ENCODE data around the gene PSMG4.

PSMG4 gene

DNA sequence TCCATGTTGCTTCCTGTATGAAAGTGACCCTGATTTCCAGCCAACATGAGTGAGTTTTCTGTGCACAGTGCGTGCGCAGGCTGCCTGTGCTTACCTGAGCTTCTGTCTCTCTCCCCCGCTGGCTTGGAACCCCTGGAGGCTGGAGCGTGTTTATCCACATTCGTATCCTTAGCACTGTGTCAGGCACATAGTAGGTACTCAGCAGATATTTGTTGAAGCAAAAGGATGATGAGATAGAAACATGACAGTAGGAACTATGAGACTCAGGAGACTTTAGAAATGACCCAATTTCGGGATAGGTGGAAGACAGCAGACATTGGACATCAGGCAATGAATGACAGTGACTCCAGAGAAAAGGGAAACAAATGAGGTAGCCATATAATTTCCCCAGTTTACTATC, 46.5 kb upstream of the PSMG4 start:
- Histone ChIP-seq H3K27ac (no peak overlapping the region), H3K36me3 (ENCODE audit: control insufficient read depth, insufficient read depth, low read length) (no peaks in the 10 kb centered on the region), H3K9ac (no peak overlapping the region), H3K4me2 (ENCODE audit: low read length) (no peak overlapping the region), H3K9me3 (ENCODE audit: control insufficient read depth, low read length) (no peaks in the 10 kb centered on the region), H2AFZ (no peak overlapping the region), H3K4me3 (ENCODE audit: low read depth, low read length) (no peak overlapping the region), H3K27me3 (ENCODE audit: control insufficient read depth, insufficient read depth, low read length) (no peaks in the 10 kb centered on the region), H3K79me2 (no peaks in the 10 kb centered on the region), H3K4me1 (no peaks in the 10 kb centered on the region)
- TF ChIP-seq, protein P1, sequence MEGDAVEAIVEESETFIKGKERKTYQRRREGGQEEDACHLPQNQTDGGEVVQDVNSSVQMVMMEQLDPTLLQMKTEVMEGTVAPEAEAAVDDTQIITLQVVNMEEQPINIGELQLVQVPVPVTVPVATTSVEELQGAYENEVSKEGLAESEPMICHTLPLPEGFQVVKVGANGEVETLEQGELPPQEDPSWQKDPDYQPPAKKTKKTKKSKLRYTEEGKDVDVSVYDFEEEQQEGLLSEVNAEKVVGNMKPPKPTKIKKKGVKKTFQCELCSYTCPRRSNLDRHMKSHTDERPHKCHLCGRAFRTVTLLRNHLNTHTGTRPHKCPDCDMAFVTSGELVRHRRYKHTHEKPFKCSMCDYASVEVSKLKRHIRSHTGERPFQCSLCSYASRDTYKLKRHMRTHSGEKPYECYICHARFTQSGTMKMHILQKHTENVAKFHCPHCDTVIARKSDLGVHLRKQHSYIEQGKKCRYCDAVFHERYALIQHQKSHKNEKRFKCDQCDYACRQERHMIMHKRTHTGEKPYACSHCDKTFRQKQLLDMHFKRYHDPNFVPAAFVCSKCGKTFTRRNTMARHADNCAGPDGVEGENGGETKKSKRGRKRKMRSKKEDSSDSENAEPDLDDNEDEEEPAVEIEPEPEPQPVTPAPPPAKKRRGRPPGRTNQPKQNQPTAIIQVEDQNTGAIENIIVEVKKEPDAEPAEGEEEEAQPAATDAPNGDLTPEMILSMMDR (IDR thresholded peaks at IDR 0.05), result no peak

DNA sequence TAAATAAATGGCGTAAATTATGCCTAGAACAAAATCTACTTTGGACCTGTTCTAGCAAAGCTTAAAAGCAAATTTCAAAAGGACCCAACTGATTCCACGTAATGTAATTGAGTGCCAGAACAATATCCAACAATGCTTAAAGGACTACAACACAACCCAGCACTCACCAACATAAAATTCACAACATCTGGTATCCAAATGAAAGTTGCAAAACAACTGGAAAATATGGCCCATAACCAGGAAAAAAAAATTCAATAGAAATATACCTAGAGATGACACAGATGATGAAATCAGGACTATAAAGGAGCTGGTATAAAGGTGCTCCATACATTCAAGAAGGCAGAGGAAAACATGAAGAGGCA, 45.4 kb upstream of the PSMG4 start:
- H3K4me3 ChIP-seq (ENCODE audit: low read depth, low read length), result no peak overlapping the region
- TF ChIP-seq, protein P1 (IDR thresholded peaks at IDR 0.05), result no peak
- H3K79me2 ChIP-seq, result no peaks in the 10 kb centered on the region
- no peaks in the 10 kb centered on the region for H3K9me3 ChIP-seq (ENCODE audit: control insufficient read depth, low read length)
- no peak overlapping the region for H2AFZ ChIP-seq
- H3K9ac ChIP-seq, result no peak overlapping the region
- no peak overlapping the region for H3K4me2 ChIP-seq (ENCODE audit: low read length)
- no peak overlapping the region for H3K27ac ChIP-seq
- H3K27me3 ChIP-seq (ENCODE audit: control insufficient read depth, insufficient read depth, low read length), result no peaks in the 10 kb centered on the region
- no peaks in the 10 kb centered on the region for H3K4me1 ChIP-seq
- no peaks in the 10 kb centered on the region for H3K36me3 ChIP-seq (ENCODE audit: control insufficient read depth, insufficient read depth, low read length)

DNA sequence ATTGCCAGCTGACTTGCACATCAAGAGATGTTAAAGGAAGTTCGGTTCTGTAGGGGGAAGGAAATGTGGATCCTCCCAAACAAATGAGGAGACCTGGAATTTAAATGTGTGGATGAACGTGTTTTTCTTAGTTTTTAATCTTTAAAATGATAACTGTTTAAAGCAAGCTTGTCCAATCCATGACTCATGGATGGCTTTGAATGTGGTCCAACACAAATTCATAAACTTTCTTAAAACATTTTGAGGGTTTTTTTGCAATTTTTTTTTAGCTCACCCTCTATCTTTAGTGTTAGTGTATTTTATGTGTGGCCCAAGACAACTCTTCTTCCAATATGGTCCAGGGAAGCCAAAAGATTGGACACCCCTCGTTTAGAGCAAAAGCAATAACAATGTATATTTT, 43.8 kb upstream of the PSMG4 start:
- Histone ChIP-seq H3K36me3 (ENCODE audit: control insufficient read depth, insufficient read depth, low read length) (no peaks in the 10 kb centered on the region), H3K27ac (no peak overlapping the region), H3K27me3 (ENCODE audit: control insufficient read depth, insufficient read depth, low read length) (no peaks in the 10 kb centered on the region)

DNA sequence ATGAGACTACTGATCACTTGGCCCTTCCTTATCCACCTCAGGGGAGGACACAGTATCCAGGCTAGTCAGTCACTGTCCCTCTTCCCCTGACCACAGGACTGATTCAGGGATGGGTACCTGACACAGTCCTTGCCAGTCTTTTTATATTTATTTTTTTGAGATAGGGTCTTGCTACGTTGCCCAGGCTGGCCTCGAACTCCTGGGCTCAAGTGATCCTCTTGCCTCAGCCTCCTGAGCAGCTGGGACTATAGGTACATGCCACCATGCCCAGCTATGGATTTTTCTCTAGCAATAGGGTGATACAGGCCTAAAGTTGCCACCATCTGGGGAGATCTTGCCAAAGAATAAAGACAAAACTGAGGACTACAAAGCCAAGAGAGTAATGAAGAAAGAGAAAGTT, 41.5 kb upstream of the PSMG4 start:
- Histone ChIP-seq H3K36me3 (ENCODE audit: control insufficient read depth, insufficient read depth, low read length) (no peaks in the 10 kb centered on the region), H3K27me3 (ENCODE audit: control insufficient read depth, insufficient read depth, low read length) (no peaks in the 10 kb centered on the region), H3K9me3 (ENCODE audit: control insufficient read depth, low read length) (no peaks in the 10 kb centered on the region), H2AFZ (no peak overlapping the region), H3K9ac (no peak overlapping the region), H3K79me2 (no peaks in the 10 kb centered on the region), H3K4me2 (ENCODE audit: low read length) (no peak overlapping the region), H3K4me3 (ENCODE audit: low read depth, low read length) (no peak overlapping the region), H3K27ac (no peak overlapping the region), H3K4me1 (no peaks in the 10 kb centered on the region)
- TF ChIP-seq, protein P1 (IDR thresholded peaks at IDR 0.05), result no peak

More for the DNA sequence above, 43.8 kb upstream of the PSMG4 start:
- H3K9me3 ChIP-seq (ENCODE audit: control insufficient read depth, low read length), result no peaks in the 10 kb centered on the region
- H3K4me3 ChIP-seq (ENCODE audit: low read depth, low read length), result no peak overlapping the region
- no peak overlapping the region for H3K9ac ChIP-seq
- TF ChIP-seq, protein P1 (IDR thresholded peaks at IDR 0.05), result no peak
- H3K79me2 ChIP-seq, result no peaks in the 10 kb centered on the region
- no peaks in the 10 kb centered on the region for H3K4me1 ChIP-seq
- no peak overlapping the region for H3K4me2 ChIP-seq (ENCODE audit: low read length)
- no peak overlapping the region for H2AFZ ChIP-seq

DNA sequence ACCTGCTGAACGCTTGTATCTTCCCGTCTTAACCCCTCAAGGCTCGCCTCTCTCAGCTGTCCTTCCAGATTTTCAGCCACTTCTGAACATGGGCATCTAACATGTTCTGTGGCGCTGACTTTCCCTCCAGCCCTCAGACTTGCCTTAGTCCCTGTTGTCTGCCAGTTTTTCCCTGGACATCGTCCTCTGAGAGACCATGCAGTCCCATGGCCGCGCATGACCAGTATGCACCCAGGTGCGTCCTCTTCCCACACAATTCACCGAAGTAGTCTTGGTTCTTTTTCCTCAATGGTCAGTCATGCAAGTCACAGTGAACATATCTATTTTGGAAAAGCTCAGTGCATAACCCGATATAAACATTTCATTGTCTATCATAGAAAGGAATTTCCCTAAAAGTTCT, 40.5 kb upstream of the PSMG4 start:
- H3K4me3 ChIP-seq (ENCODE audit: low read depth, low read length), result no peak overlapping the region
- no peak overlapping the region for H2AFZ ChIP-seq
- no peak overlapping the region for H3K27ac ChIP-seq
- H3K9me3 ChIP-seq (ENCODE audit: control insufficient read depth, low read length), result no peaks in the 10 kb centered on the region
- H3K4me2 ChIP-seq (ENCODE audit: low read length), result no peak overlapping the region
- no peaks in the 10 kb centered on the region for H3K36me3 ChIP-seq (ENCODE audit: control insufficient read depth, insufficient read depth, low read length)
- no peaks in the 10 kb centered on the region for H3K27me3 ChIP-seq (ENCODE audit: control insufficient read depth, insufficient read depth, low read length)
- H3K9ac ChIP-seq, result no peak overlapping the region
- H3K79me2 ChIP-seq, result no peaks in the 10 kb centered on the region
- TF ChIP-seq, protein P1 (IDR thresholded peaks at IDR 0.05), result no peak
- no peaks in the 10 kb centered on the region for H3K4me1 ChIP-seq

All from parathyroid adenoma (tissue), 2 donors.